H54 (cell line): Measurements from ENCODE around the gene HNRNPA2B1.
A peak's percentile ranks its signal among the peaks of the same experiment; 100 is the strongest.
"Not testable (repeated sequence)": the region's sequence is repeated elsewhere in the genome, so short reads cannot be mapped to it uniquely, and the experiment has no call there.

ENCODE experiments used
- DNase-seq: peaks from one replicate; pipeline ENCODE4 v3.0.0; 2011; ENCODE audit warnings: low spot score, mixed read lengths; ENCODE audit not compliant: insufficient read length
- FAIRE-seq: peaks from 3 replicates; lab custom pipeline; 2011; peaks lifted over from hg19 to GRCh38; lab: Jason Lieb, UNC
- POLR2A ChIP-seq: IDR thresholded peaks from 2 replicates; pipeline ENCODE4 v1.6.1; 2011; ENCODE audit warnings: low read depth, mild to moderate bottlenecking, low read length

Gene HNRNPA2B1

GRCh38 chr7:26172048-26172447 lies 28.5 kb downstream of the HNRNPA2B1 start:
- TF ChIP-seq POLR2A = no peak
- FAIRE-seq = no peak
- no peak for DNase-seq

- TF ChIP-seq POLR2A = no peak
- DNase-seq = no peak
- no peak for FAIRE-seq
These were observed 28.9 kb downstream of the HNRNPA2B1 start for GRCh38 chr7:26171601-26172000.

- TF ChIP-seq POLR2A = no peak
- DNase-seq (no peak), FAIRE-seq (peak; percentile 15)
These were observed 29.9 kb downstream of the HNRNPA2B1 start for GRCh38 chr7:26170663-26171062.

DNA sequence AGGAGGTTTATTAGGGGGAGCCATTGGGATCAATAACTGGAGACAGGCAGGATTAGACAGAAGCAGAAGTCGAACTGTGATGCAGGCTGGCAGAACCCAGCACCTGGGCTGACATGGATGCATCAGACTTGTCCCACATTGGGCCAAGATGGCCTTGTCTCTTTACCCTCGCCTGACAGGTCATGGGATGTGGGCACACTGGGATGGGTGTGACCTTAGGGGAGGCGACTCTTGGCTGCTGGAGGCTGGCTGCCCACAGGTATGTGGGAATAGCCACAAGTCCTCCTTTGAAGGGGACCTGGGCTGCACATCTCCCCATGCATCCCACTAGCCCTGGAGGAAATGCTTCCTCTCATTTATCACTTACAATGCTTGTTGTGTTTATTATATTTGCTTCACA lies 31.3 kb downstream of the HNRNPA2B1 start:
- TF ChIP-seq POLR2A = no peak
- DNase-seq (no peak), FAIRE-seq (no peak)

DNA sequence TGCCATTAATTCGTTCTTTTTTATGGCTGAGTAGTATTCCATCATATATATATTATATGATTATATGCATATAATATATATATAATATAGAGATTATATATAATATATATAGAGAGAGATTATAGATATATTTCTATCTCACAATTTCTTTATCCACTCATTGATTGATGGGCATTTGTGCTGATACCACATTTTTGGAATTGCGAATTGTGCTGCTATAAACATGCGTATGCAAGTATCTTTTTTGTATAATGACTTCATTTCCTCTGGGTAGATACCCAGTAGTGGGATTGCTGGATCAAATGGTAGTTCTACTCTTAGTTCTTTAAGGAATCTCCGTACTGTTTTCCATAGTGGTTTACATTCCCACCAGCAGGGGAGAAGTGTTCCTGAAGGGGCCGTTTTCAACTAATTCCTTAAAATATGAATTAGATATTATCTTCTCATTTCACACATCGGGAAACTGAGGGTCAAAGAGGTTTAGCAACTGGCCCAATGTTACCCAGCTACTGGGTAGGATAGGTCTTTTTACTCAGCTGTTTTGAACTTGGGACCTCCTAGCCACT lies 32.0 kb downstream of the HNRNPA2B1 start:
- DNase-seq (no peak), FAIRE-seq (no peak)
- TF ChIP-seq POLR2A = no peak

DNA sequence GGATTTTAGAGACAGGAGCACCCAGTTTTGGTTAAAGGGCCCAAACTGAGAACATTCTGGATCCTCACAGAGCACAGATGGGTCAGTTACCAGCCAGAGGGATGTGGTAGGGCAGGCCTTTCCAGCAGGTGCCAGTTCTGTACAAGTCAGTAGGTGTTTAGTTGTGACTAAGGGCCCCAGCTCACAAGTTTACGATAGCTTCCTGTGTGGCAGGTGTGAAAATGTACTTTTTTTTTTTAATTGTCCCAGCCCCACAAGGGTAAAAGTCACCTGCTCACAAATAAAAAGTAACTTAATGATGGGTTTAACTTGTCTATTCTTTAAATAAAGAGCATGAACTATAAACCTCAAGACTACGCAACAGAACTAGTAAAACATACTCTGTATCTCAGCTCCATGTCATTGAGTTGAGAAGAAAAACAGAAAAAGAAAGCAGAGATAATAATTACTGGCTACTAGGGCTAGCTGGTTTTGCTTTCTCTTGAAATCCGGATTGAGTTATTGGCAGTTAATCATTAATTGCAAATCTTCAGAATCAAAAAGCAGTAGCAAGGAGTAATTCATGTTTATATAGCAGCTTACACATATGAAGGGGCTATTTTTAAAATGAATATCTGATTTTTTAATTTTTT lies 33.1 kb downstream of the HNRNPA2B1 start:
- no peak for FAIRE-seq
- no peak for DNase-seq
- no peak for TF ChIP-seq POLR2A

DNA sequence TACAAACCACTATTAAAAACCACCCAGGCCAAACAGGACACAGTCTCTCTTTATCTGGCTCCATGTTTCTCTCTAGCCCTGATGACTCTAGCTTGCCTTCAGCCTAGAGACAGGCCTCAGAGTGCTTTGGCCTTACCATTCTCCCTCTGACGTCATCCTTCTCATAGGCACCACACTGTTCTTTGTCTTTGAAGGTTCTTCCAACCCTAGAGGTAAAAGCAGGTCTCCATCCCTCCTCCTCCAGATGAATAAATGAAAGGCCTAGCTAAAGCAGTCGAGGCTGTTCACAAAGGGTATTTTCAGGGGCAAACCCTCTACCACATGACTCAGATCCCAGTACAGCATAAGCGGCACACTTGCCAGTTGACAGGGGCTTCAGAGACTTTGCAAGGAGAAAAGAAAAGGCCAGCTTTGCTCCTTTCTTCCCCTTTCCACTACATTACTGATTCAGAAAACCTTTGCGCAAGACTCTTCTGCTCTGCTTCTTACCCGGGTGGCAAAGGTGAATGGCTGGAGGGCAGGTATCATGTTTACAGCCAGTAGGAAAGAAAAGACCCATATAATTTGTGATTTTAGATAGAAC lies 33.8 kb downstream of the HNRNPA2B1 start:
- no peak for FAIRE-seq
- no peak for TF ChIP-seq POLR2A
- no peak for DNase-seq

GRCh38 chr7:26165950-26166683 lies 34.4 kb downstream of the HNRNPA2B1 start:
- FAIRE-seq = no peak
- DNase-seq = no peak
- TF ChIP-seq POLR2A = no peak

GRCh38 chr7:26163804-26164203 lies 36.7 kb downstream of the HNRNPA2B1 start:
- not testable (repeated sequence) for FAIRE-seq, DNase-seq

DNA sequence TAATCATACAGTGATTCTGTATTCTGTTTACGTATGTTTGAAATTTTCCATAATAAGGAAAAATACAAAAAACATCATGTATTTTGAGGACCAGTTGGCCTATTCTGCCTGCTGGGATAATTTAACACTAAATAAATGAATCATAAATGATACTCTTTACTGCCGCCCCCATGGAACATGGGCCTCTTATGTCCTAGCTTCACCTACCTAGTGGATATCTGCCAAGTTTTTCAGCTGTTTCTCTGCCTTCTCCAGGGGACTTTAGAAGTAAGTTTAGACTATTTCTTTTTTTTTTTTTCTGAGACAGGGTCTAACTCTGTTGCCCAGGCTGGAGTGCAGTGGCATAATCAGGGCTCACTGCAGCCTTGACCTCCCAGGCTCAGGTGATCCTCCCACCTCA lies 38.1 kb downstream of the HNRNPA2B1 start:
- FAIRE-seq (no peak), DNase-seq (no peak)
- no peak for TF ChIP-seq POLR2A

- no peak for TF ChIP-seq POLR2A
- FAIRE-seq (no peak), DNase-seq (no peak)
These were observed 39.6 kb downstream of the HNRNPA2B1 start for GRCh38 chr7:26160896-26161295.

- DNase-seq = peak; percentile 32
- no peak for TF ChIP-seq POLR2A
- peak; percentile 20 for FAIRE-seq
These were observed 41.3 kb downstream of the HNRNPA2B1 start for GRCh38 chr7:26159243-26159642.

DNA sequence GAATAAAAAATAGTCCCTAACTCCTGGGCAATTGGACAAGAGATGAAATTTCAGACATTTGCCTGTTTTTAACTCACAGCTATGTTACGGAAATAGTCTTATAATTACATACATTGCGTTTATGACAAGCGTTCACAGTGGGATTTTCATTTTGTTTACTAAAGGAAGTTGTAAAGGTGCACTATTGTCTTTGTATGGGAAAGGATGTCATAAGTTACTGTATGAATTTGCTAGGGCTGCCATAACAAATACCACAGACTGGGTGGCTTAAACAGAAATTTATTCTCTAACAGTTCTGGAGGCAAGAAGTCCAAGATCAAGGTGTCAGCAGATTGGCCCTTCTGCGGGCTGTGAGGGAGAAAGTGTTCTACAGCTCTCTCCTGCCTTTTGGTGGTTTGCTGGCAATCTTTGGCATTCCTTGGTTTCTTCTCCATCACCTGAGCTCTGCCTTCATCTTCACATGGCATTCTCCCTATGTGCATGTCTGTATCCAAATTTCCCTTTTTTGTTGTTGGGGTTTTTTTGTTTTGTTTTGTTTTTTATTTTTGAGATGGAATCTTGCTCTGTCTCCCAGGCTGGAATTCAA lies 42.9 kb downstream of the HNRNPA2B1 start:
- FAIRE-seq (no peak), DNase-seq (no peak)
- no peak for TF ChIP-seq POLR2A

DNA sequence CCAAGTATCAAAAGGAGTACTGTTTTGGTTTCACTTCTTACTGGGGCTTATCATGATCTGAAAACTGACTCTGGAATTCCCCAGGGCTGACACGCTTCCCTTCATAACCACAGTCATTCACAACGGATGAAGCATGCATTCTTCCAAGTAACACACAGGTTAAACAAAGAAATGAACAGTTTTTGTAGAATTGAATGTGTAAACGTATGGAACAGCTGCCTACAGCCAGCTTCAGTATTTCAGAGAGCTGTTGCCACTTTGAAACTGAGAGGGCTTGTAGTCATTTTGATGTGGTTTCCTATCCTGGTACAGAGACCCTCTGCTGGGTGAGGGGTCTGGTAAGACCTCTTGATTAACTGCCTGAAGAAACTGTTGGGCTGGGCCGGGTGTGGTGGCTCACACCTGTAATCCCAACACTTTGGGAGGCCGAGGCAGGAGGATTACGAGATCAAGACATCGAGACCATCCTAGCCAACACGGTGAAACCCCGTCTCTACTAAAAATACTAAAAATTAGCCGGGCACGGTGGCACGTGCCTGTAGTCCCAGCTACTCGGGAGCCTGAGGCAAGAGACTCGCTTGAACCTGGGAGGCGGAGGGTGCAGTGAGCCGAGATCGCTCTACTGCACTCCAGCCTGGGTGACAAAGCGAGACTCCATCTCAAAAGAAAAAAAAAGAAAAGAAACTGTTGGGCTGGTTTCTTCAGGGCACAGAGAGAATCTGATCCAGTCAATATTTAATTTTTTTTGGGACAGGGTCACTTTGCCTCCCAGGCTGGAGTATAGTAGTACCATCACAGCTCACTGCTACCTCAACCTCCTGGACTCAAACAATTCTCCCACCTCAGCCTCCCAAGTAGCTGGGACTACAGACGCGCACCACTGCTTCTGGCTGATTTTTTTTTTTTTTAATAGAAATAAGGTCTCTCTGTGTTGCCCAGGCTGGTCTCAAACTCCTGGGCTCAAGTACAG lies 43.8 kb downstream of the HNRNPA2B1 start:
- peak; percentile 64 for FAIRE-seq
- DNase-seq = peak; percentile 57

More for the DNA sequence above, 43.8 kb downstream of the HNRNPA2B1 start:
- no peak for TF ChIP-seq POLR2A
